GM21447 (cell line): ENCODE measurements around the gene ACSL1.

Experiments
- ATAC-seq: cut with Tn5 transposase; IDR thresholded peaks from one replicate; pipeline ENCODE4 v1.9.1; 2021; ENCODE audit not compliant: unreplicated experiment

The ACSL1 gene

GRCh38 chr4:184812651-184813181, 13.1 kb downstream of the ACSL1 start:
- ATAC-seq = no peak

- ATAC-seq = no peak
Observed at GRCh38 chr4:184812199-184812542, 13.6 kb downstream of the ACSL1 start.

- no peak for ATAC-seq
Observed at GRCh38 chr4:184811526-184812198, 14.1 kb downstream of the ACSL1 start.

DNA sequence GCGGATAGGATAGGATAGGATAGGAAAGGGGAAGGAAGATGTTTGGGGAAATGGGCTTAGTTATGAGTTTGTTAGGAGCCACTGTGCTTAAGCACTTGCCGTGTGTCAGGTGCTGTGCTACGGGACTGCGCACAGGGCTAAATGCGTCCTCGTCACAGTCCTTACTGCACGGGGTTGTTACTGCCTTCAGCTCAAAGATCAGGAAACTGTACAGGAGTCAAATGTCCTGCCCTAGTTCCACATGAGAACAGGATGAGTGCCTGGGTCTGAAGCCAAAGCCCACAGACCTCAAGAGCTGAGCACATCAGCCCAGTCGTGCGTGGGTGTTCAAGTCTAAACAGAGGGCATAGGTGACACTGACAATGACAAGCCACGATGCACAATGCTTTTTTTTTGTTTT, 15.0 kb downstream of the ACSL1 start:
- ATAC-seq = no peak

- ATAC-seq = no peak
Observed at GRCh38 chr4:184808713-184809050, 17.1 kb downstream of the ACSL1 start.

DNA sequence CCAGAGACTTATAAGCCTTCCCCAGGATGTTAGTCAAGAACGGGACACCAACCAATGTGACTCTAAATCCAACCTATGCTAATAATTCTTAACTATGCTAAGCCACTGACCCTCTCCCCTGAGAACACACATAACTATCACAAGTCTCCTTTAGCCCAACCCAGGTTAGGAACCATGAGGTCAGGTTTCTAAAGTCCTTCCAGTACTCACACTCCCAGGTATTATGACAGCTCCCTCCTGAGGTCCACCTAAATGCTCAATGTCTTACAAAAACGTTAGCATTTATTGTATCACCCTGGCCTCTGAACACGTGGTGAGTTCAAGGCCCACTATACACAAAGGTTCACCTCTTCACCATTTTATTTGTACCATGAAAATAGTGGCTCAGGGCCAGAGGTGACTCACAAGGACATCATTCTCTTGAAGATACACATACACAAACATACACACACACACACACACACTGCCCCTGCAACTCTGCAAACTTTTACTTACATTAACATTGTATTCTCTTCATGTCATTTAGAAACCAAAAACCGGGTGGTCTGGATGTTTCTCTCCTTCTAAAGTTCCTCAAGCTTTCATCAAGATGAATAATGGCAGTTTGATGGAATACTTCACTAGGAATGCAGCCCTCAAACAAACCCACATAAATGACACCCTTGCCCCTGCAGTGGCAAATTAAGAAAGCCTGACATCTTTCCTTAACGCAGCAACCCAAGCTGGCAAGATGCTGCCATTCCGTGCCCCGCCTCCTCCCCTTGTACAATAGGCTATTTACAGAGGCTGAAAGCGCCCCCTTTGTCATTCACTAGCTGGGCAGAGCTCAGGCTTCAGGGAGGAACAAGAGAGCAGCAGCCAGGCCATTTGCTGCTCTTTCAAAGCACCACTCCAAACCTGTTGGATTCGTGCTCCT, 17.7 kb downstream of the ACSL1 start:
- no peak for ATAC-seq

- no peak for ATAC-seq
Observed at GRCh38 chr4:184807256-184807655, 18.5 kb downstream of the ACSL1 start.

DNA sequence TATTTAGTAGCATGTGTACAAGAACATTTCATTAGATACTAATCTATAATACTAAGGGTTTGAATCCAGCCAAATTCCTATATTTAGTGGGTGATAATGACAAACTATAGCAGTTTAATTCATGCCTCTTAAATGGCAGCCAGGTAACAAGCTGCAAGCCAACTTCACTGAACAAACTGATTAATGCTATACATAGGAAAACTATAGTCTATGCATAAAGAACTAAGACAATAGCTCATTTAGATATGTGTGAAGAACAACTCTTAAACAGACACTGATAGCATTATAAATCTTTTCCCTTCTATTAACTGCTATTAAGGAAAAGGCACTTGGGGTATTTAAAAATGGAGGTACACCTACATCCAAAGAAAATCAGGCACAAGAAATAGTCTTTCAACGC, 19.1 kb downstream of the ACSL1 start:
- ATAC-seq = no peak

DNA sequence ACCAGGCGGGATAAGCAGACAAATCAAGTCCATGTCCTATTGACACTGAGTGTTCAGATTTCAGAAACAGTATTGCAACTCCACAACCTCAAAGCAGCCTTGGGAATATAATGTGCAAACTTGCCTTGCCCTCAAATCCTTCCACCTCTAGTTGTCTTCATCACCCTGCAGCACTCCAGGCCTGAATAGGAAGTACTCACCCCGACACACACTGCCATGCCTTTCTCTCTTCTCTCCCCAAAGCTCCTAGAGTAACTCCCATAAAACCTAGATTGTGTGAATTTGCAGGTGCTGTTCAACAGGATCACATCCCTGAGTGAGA, 19.6 kb downstream of the ACSL1 start:
- no peak for ATAC-seq

GRCh38 chr4:184805462-184806228, 20.1 kb downstream of the ACSL1 start:
- peak; percentile 68 for ATAC-seq

GRCh38 chr4:184804621-184805020, 21.1 kb downstream of the ACSL1 start:
- ATAC-seq = no peak

DNA sequence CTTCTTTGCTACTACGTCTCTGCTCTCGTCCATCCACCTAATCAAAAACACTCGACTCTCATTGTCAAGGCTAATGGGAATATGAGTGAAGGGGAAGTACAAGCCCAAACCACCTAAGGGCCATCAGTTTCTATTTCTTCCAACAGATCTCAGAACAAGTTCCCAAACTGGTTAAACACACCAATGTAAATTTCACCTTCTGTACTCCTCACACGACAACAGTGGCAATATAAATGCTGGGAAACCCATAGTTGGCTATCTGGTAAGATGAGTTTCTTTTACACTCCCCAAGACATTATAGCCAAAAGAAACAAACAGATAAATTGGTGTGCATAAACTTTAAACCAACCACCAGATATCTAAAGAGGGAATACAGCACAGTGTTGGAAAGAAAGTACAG, 21.9 kb downstream of the ACSL1 start:
- ATAC-seq = no peak

DNA sequence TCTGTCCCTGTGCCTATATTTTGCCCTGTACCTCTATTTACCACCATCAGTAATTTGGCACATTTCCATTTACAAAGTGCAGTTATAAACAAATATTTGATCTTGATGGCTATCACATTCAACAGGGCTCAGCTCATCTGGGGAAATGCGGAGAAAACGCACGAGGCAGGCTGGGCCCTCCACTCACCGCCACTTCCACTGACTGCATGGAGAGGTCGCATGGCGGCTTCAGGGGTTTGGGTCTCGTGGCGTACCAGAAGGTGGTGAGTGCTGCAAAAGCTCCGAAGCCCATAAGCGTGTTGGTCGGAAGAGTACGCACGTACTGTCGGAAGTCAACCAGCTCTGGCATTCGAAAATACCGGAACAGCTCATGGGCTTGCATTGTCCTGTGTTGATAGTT, 22.6 kb downstream of the ACSL1 start:
- no peak for ATAC-seq

DNA sequence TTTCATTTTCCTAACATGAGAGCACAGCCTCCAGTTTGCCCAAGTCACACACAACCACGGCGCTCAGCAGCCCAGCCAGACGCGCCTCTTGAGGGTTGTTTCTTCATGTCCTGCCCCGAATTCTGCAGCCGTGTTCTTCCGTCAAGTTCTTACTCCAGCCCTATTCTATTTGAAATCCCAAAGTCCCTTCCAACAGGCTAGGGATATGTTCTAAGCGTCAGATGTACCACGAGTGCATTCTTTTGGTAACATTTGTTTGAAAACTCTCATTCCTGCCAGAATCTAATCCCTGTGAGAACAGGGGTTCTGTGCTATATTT, 23.1 kb downstream of the ACSL1 start:
- ATAC-seq = no peak

GRCh38 chr4:184801781-184802696, 23.7 kb downstream of the ACSL1 start:
- ATAC-seq = no peak

- ATAC-seq = no peak
Observed at GRCh38 chr4:184798504-184798903, 27.3 kb downstream of the ACSL1 start.

DNA sequence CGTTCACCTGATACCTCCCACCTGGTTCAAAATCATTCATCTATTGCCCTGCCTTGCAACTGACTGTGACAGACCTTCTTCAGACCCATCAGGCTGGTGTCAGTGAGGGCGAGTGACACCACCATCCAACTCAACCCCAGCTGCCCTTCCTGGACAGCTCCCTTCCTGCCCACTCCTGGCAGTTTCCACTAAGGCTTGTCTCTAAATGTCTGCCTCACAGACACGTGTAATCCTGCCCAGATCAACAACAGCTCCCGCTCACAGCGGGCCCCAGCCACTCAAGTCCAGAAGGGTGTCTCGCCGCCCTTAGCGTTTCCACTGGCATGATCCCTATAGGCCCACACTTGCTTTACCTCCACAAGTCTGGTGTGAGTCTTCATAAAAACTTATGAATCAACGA, 28.9 kb downstream of the ACSL1 start:
- ATAC-seq = no peak

DNA sequence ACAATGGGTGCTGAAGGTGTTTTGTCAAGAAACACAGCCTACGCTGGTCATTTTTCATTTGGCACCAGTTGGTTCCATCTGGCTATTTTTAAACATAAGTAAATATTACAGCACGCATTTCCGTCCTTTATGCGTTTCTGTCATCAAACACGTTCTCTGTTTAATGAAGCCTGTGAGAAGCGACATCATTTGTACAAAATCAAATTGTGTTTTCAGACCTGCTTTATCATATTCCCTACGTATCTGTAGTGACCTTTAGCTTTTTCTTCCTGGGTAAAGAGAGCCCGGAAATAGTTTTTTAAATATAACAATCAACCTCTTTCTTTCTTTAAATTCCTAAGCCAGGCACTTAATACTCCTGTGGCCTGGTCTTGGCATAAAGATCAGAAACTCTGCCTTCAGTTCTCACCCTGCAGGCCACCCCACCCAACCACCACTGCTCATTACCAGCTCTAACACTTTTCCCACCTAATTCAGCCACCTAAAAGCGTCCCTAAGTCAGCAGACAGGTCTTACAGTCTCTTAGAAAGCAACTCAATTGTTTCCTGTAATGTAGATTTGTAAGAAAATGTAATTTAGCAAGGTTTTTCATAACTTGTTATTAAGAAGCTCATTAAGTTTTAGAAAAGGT, 30.4 kb downstream of the ACSL1 start:
- no peak for ATAC-seq

DNA sequence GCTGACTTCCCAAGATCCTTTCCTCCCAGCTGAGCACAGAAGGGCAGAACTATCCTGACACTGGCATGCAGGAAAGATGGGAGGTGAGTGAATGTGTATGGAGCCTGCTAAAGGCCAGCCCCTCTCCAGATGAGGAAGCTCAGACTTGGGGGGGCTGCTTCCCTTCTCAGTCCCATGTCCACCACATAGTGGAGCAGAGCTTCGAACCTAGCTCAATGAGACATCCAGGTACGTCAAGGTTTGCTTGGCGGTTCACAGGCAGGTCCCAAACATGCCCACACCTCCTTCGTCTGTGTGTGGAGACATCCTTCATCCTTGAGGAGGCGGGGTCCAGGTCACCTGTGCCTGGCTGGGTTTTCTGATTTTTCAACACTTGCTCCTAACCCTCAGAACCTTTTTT, 31.3 kb downstream of the ACSL1 start:
- ATAC-seq = no peak

- no peak for ATAC-seq
Observed at GRCh38 chr4:184793735-184794355, 31.9 kb downstream of the ACSL1 start.
